Hepatocyte (in vitro differentiated cells): ENCODE measurements around the gene TMEM196.

ENCODE experiments used
- EZH2 ChIP-seq: fragments of 200-600 bp; sonication (generic); IDR thresholded peaks from 2 replicates; pipeline ENCODE4 v1.6.1; 2016; ENCODE audit warnings: antibody characterized with exemption, mild to moderate bottlenecking, borderline replicate concordance
- EZH2phosphoT487 ChIP-seq: fragments of 200-600 bp; sonication (generic); IDR thresholded peaks from one replicate; pipeline ENCODE4 v1.6.1; 2018; ENCODE audit warnings: antibody characterized with exemption, mild to moderate bottlenecking, low read depth, moderate library complexity; ENCODE audit not compliant: unreplicated experiment, severe bottlenecking
- TF ChIP-seq, protein P1 (sequence below): fragments of 200-600 bp; sonication (generic); IDR thresholded peaks from 2 replicates; pipeline ENCODE4 v1.5.1; 2016; ENCODE audit warnings: antibody characterized with exemption, mild to moderate bottlenecking; ENCODE audit not compliant: poor library complexity

DNA sequence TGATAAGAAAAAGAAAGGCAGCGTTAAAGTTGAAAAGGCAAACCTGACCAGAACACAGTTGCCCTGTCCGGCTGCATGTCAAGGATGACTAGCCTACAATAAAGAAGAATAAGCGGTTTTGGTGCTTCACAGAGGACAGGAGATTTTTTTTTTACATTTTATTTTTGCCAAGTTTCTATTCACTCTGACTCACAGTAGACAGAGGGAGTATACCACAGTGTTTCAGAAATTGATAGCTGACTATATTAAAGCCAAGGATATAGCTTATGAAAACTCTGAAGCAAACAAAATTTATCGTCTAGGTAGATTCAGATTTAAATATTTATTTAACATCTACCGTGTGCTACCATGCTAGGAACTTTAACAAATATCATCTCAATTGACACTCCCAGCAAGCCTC, 47.6 kb downstream of the TMEM196 start:
- TF ChIP-seq, protein P1, sequence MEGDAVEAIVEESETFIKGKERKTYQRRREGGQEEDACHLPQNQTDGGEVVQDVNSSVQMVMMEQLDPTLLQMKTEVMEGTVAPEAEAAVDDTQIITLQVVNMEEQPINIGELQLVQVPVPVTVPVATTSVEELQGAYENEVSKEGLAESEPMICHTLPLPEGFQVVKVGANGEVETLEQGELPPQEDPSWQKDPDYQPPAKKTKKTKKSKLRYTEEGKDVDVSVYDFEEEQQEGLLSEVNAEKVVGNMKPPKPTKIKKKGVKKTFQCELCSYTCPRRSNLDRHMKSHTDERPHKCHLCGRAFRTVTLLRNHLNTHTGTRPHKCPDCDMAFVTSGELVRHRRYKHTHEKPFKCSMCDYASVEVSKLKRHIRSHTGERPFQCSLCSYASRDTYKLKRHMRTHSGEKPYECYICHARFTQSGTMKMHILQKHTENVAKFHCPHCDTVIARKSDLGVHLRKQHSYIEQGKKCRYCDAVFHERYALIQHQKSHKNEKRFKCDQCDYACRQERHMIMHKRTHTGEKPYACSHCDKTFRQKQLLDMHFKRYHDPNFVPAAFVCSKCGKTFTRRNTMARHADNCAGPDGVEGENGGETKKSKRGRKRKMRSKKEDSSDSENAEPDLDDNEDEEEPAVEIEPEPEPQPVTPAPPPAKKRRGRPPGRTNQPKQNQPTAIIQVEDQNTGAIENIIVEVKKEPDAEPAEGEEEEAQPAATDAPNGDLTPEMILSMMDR: no peak
- no peak for TF ChIP-seq EZH2
- no peak for TF ChIP-seq EZH2phosphoT487
